ENCODE data around the gene CXCR3.
"Not testable (repeated sequence)": the region's sequence is repeated elsewhere in the genome, so short reads cannot be mapped to it uniquely, and the experiment has no call there.

CXCR3 gene

DNA sequence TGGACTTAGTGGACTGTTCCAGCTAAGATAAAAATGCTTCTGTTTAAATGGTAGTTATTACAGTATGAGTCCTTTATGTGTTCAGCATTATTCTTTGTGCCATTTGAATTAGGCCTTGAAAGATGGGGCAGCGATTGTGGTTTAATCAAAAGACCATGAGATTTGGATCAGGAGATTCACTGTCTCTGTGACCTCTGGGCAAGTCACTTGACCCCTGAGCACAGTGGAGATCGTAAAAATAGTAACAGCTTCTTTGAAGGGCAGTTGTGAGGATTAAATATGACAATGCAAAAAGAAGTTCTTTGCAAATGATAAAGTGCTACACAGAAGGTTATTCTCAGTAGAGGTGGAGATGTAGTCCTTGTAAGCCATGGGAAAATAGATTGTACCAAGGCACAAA, 10.8 kb downstream of the CXCR3 start:
- DNase-seq = no peak

DNA sequence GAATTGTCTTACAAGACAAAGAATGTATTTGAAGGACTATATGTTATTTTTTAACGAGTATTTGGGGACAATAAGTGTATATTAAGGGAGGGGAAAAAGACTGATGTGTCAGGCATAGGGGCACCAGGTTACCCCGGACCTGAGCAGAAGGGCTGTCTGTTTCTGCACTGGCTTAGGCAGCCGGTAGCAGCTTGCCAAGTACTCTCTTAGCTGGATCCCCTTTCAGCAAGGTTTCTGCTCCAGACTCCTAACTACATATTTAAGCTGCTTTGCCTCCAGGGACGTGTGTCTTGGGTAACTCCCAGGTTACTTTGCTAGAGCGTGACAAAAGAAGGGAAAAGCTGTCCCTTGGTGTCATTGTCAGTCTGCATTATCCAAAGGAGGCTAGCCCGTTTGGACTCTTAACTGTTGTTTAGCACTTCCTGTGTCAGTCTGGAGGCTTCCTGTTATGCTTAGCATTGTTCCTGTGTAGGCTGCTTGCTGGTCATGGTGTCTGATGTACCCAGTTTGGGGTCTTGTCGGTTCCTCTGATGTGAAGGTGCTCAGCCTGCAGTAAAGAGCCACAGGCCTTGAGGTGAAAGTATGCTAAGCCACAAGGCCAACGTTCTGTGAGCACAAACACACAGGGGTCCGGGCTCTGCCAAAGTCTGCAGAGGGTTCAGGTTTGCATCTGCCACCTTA, 11.6 kb downstream of the CXCR3 start:
- no peak for DNase-seq

GRCh38 chrX:71604796-71605568, 13.3 kb downstream of the CXCR3 start:
- no peak for DNase-seq

DNA sequence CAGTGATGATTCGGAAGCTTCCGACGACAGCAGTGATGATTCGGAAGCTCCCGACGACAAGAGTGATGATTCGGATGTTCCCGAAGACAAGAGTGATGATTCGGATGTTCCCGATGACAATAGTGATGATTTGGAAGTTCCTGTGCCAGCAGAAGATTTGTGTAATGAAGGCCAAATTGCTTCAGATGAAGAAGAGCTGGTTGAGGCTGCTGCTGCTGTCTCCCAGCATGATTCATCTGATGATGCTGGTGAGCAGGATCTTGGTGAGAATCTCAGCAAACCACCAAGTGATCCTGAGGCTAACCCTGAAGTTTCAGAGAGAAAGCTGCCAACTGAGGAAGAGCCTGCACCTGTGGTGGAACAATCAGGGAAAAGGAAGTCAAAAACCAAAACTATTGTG, 14.2 kb downstream of the CXCR3 start:
- no peak for DNase-seq

DNA sequence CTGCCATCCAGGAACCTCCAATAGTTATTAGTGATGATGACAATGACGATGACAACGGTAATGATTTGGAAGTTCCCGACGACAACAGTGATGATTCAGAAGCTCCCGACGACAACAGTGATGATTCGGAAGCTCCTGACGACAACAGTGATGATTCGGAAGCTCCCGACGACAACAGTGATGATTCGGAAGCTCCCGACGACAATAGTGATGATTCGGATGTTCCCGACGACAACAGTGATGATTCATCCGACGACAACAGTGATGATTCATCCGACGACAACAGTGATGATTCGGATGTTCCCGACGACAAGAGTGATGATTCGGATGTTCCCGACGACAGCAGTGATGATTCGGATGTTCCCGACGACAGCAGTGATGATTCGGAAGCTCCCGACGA, 14.7 kb downstream of the CXCR3 start:
- no peak for DNase-seq

DNA sequence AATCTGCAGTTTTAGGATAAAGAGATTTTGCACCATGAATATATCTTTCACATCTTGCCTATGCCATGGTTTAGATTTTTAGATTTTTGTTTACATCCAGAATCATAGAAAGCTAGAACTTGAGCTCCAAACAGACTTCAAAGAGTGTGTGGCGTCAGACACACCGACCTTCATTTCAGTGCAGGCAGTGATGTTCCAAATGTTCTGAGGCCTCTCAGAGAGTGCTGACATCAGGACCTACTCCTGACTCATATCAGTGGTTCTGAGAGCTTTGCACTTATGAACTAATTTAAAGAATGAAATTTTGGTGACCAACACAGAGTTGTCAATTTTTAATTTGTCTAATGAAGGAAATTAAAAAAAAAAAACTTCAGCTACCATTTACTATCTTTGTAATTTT, 18.3 kb downstream of the CXCR3 start:
- DNase-seq = no peak

- DNase-seq = not testable (repeated sequence)
These were observed 25.1 kb downstream of the CXCR3 start for GRCh38 chrX:71593210-71593609.

- DNase-seq = no peak
These were observed 31.4 kb downstream of the CXCR3 start for GRCh38 chrX:71586929-71587328.

DNA sequence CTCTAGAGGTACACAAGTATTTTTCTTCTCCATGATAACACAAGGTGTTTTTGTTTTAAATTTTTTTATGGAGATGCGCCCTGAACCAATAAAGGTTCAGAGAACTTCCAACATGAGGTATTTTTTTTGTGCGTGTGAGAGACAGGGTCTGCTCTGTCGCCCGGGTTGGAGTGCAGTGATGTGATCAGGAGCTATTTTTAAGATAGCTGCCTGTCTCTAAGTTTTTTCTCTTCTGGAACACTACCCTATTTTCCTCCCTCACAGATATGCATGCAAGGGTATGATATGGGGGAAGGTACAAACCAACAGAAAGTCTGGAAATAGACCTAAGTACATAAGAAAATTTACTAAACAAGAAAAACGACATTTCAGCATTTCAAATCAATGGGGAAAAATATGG, 37.1 kb downstream of the CXCR3 start:
- no peak for DNase-seq

GRCh38 chrX:71579990-71580380, 38.3 kb downstream of the CXCR3 start:
- DNase-seq = no peak

DNA sequence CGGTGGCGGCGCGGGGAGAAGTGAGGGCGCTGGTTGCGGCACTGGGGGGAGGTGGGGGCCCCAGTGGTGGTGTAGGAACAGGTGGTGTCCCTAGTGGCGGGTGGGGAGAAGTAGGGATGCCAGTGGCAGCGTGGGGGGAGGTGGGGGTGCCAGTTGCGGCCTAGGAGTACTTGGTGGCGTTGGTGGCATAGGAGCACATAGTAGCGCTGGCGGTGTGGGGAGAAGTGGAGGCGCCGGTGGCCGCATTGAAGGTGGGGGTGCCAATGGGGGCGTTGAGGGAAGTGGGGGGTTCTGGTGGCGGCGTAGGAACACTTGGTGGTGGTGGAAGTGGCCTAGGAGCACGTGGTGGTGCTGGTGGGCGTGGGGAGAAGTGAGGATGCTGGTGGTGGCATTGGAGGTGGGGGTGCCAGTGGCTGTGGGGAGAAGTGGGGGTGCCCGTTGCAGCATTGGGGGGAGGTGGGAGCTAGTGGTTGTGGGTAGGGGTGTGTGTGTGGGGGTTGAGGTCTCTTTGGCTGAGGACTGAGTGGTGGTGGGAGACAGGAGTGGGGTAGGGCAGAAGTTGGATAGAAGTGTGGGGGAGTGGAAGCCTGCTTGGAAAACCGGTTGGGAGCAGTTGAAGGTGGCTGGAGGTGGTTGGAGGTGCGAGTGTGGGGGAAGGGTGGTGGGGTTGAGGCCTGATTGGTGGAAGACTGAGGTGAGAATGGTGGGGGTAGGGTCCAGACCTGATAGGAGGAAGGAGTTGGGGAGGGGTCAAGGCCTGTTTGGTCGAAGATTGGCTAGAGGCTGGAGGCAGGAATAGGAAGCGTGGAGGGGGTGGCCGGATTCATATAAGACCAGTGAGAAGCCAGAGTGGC, 38.9 kb downstream of the CXCR3 start:
- DNase-seq = no peak

DNA sequence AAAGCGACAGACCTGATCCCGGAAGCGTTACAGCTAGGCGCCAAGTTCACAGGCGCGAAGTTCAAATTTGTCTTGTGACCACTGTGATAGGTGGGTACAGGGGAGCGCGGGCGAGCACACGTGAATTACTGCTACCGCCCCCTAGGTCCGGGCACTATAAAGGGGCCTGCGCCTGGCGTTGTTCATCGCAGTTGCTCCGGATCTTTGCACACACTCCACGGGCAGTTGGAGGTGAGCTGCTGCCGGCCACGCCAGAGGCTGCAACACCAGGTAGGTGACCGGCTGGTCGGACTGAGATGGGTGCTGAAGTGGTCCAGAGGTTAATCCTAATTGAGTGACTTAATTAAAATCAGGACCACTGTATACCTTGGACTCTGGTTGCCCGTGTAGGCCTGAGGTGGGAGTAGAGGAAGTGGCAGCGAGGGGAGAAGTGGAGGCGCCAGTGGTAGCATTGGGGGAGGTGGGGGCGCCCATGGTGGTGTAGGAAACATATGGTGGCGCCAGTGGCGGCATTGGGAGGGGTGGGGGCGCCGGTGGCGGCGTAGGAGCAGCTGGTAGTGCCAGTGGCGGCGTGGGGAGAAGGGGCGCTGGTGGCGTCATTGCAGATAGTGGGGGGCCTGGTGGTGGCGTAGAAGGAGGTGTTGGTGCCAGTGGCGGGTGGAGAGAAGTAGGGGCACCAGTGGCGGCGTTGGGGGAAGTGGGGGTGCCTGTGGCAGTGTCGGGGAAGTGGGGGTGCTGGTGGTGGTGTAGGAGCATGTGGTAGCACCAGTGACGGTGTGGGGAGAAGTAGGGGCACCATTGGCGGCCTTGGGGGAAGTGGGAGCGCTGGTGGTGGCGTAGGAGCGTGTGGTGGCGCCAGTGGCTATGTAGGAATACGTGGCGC, 39.8 kb downstream of the CXCR3 start, which contains the start of gene GCNA:
TSS of gene GCNA (plus strand) at position 185 of the 883 bp plus-strand sequence. CDS start 2,385 bp downstream, outside the sequence.
- no peak for DNase-seq

- no peak for DNase-seq
These were observed 40.6 kb downstream of the CXCR3 start for GRCh38 chrX:71577682-71578081.

- no peak for DNase-seq
These were observed 44.7 kb downstream of the CXCR3 start for GRCh38 chrX:71573590-71573989.

DNA sequence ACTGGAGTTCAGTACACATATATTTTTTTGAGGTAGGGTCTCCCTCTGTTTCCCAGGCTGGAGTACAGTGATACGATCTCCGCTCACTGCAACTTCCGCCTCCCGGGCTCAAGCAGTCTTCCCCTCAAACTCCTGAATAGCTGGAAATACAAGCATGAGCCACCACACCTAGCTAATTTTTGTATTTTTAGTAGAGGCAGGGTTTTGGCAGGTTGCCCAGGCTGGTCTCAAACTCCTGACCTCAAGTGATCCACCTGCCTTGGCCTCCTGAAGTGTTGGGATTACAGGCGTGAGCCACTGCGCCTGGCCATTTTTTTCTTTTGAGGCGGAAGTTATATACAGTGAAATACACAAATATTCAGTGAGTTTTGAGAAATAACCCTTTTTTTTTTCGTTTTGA, 46.9 kb downstream of the CXCR3 start:
- not testable (repeated sequence) for DNase-seq
